Measurements from ENCODE around the gene MC1R.
A peak's percentile ranks its signal among the peaks of the same experiment; 100 is the strongest.
"Not testable (repeated sequence)": the region's sequence is repeated elsewhere in the genome, so short reads cannot be mapped to it uniquely, and the experiment has no call there.

MC1R gene

GRCh38 chr16:89931964-89932363, 13.3 kb downstream of the MC1R start:
- TF ChIP-seq ZFX (IDR thresholded peaks at IDR 0.05; ENCODE audit: borderline replicate concordance) (no peak), CTCF (IDR thresholded peaks at IDR 0.05) (no peak)
- H3K27ac ChIP-seq, result no peak overlapping the region

GRCh38 chr16:89934019-89934418, 15.4 kb downstream of the MC1R start:
- H3K27ac ChIP-seq, result not testable (repeated sequence)

GRCh38 chr16:89934611-89935553, 16.2 kb downstream of the MC1R start:
- no peak overlapping the region for H3K27ac ChIP-seq

GRCh38 chr16:89935620-89936019, 17.0 kb downstream of the MC1R start:
- not testable (repeated sequence) for H3K27ac ChIP-seq

More at GRCh38 chr16:89934611-89935553, 16.2 kb downstream of the MC1R start:
- TF ChIP-seq ZFX (IDR thresholded peaks at IDR 0.05; ENCODE audit: borderline replicate concordance) (no peak), CTCF (IDR thresholded peaks at IDR 0.05) (no peak)

GRCh38 chr16:89936034-89936433, 17.4 kb downstream of the MC1R start:
- no peak for TF ChIP-seq ZFX (IDR thresholded peaks at IDR 0.05; ENCODE audit: borderline replicate concordance)
- TF ChIP-seq CTCF (IDR thresholded peaks at IDR 0.05), result no peak
- H3K27ac ChIP-seq, result no peak overlapping the region

GRCh38 chr16:89936508-89936907, 17.8 kb downstream of the MC1R start:
- H3K27ac ChIP-seq, result no peak overlapping the region
- TF ChIP-seq ZFX (IDR thresholded peaks at IDR 0.05; ENCODE audit: borderline replicate concordance), result no peak

- TF ChIP-seq CTCF (IDR thresholded peaks at IDR 0.05), result no peak
- TF ChIP-seq ZFX (IDR thresholded peaks at IDR 0.05; ENCODE audit: borderline replicate concordance), result no peak
- no peak overlapping the region for H3K27ac ChIP-seq
Measured at GRCh38 chr16:89936981-89937380, 18.3 kb downstream of the MC1R start.

GRCh38 chr16:89938175-89938885, 19.7 kb downstream of the MC1R start:
- TF ChIP-seq CTCF (IDR thresholded peaks at IDR 0.05), result no peak
- no peak for TF ChIP-seq ZFX (IDR thresholded peaks at IDR 0.05; ENCODE audit: borderline replicate concordance)

More at GRCh38 chr16:89938175-89938885, 19.7 kb downstream of the MC1R start:
- H3K27ac ChIP-seq, result peak overlapping the region; percentile 35
